HepG2 (cell line): ENCODE measurements around the gene ABCC8. TPM values are rescaled to one million over a fixed set of nuclear protein-coding genes. Genes with fewer than 3 reads are reported as not detected.

Source experiments
- ERF ChIP-seq: IDR thresholded peaks from 2 replicates; pipeline ENCODE4 v1.6.1; 2018; ENCODE audit warnings: missing biosample characterization, missing genetic modification reagents
- GATA4 ChIP-seq: sonication (generic); IDR thresholded peaks from 2 replicates; pipeline ENCODE4 v1.6.1; 2016; ENCODE audit warnings: antibody characterized with exemption, low read depth, borderline replicate concordance
- HHEX ChIP-seq: IDR thresholded peaks from 2 replicates; pipeline ENCODE4 v1.6.1; 2016; ENCODE audit warnings: control low read depth
- KDM1A ChIP-seq: IDR thresholded peaks from 2 replicates; pipeline ENCODE4 v1.6.1; 2016; ENCODE audit warnings: missing compliant biosample characterization
- MED1 ChIP-seq: sonication (generic); formaldehyde crosslinking; IDR thresholded peaks from 2 replicates; pipeline ENCODE4 v1.4.0; 2020; ENCODE audit warnings: missing genetic modification reagents
- PAF1 ChIP-seq: IDR thresholded peaks from 2 replicates; pipeline ENCODE4 v1.6.1; 2016; ENCODE audit warnings: missing genetic modification reagents, missing compliant biosample characterization
- PCBP2 ChIP-seq: fragments of 200-400 bp; formaldehyde crosslinking; optimal IDR thresholded peaks from 2 replicates; pipeline ENCODE3; 2018; ENCODE audit warnings: low read length, low read depth; ENCODE audit not compliant: poor library complexity, severe bottlenecking
- STAG1 ChIP-seq: sonication (generic); formaldehyde crosslinking; IDR thresholded peaks from 2 replicates; pipeline ENCODE4 v1.4.0; 2020; ENCODE audit warnings: missing genetic modification reagents
- ZFP82 ChIP-seq: sonication (generic); formaldehyde crosslinking; IDR thresholded peaks from 2 replicates; pipeline ENCODE4 v1.5.1; 2020; ENCODE audit warnings: mild to moderate bottlenecking, missing genetic modification reagents, borderline replicate concordance
- ZNF225 ChIP-seq: sonication (generic); formaldehyde crosslinking; IDR thresholded peaks from 2 replicates; pipeline ENCODE4 v1.4.0; 2020; ENCODE audit warnings: mild to moderate bottlenecking, missing genetic modification reagents
- ZNF34 ChIP-seq: sonication (generic); formaldehyde crosslinking; IDR thresholded peaks from 2 replicates; pipeline ENCODE4 v1.4.0; 2020; ENCODE audit warnings: mild to moderate bottlenecking, missing genetic modification reagents, borderline replicate concordance
- ZNF350 ChIP-seq: sonication (generic); formaldehyde crosslinking; IDR thresholded peaks from 2 replicates; pipeline ENCODE4 v1.4.0; 2020; ENCODE audit warnings: mild to moderate bottlenecking, low read depth, missing genetic modification reagents, borderline replicate concordance
- ZNF446 ChIP-seq: sonication (generic); formaldehyde crosslinking; IDR thresholded peaks from 2 replicates; pipeline ENCODE4 v1.5.0; 2020; ENCODE audit warnings: mild to moderate bottlenecking, missing genetic modification reagents
- ZNF543 ChIP-seq: sonication (generic); formaldehyde crosslinking; IDR thresholded peaks from 2 replicates; pipeline ENCODE4 v1.4.0; 2020; ENCODE audit warnings: mild to moderate bottlenecking, missing genetic modification reagents
- ZNF563 ChIP-seq: sonication (generic); formaldehyde crosslinking; IDR thresholded peaks from 2 replicates; pipeline ENCODE4 v1.8.0; 2022; ENCODE audit warnings: mild to moderate bottlenecking, moderate library complexity, missing genetic modification reagents
- ZNF569 ChIP-seq: sonication (generic); formaldehyde crosslinking; IDR thresholded peaks from 2 replicates; pipeline ENCODE4 v1.5.0; 2020; ENCODE audit warnings: mild to moderate bottlenecking, missing genetic modification reagents, moderate library complexity, borderline replicate concordance
- ZNF678 ChIP-seq: sonication (generic); formaldehyde crosslinking; IDR thresholded peaks from 2 replicates; pipeline ENCODE4 v1.4.0; 2020; ENCODE audit warnings: mild to moderate bottlenecking, missing genetic modification reagents
- ZNF761 ChIP-seq: sonication (generic); formaldehyde crosslinking; conservative IDR thresholded peaks from 2 replicates; pipeline ENCODE4 v1.4.0; 2020; ENCODE audit warnings: mild to moderate bottlenecking, missing genetic modification reagents
- ZNF768 ChIP-seq: sonication (generic); formaldehyde crosslinking; IDR thresholded peaks from 2 replicates; pipeline ENCODE4 v1.4.0; 2020; ENCODE audit warnings: missing genetic modification reagents
- ZNF775 ChIP-seq: sonication (generic); formaldehyde crosslinking; IDR thresholded peaks from 2 replicates; pipeline ENCODE4 v1.4.0; 2020; ENCODE audit warnings: missing genetic modification reagents, mild to moderate bottlenecking, moderate library complexity, borderline replicate concordance
- ZSCAN29 ChIP-seq: sonication (generic); formaldehyde crosslinking; conservative IDR thresholded peaks from 2 replicates; pipeline ENCODE4 v1.4.0; 2020; ENCODE audit warnings: mild to moderate bottlenecking, missing genetic modification reagents
- polyA plus RNA-seq, 8 experiments: library from polyadenylated mRNA; depleted of rRNA in 3 of 8; stranded (reverse) in 7 of 8; unstranded in 1 of 8; fragments of >200 nt; fragmentation: Illumina TruSeq in 4 of 8; extraction: Trizol in 4 of 8; gene quantifications; 2 replicates each; pipeline versions ENCODE4 v1.2.1 to v1.2.3, GENCODE V29; 2011 to 2016; ENCODE audit warnings: low read depth in 4 of 8, missing spikeins in 1 of 8, mixed read lengths in 1 of 8; ENCODE audit not compliant: insufficient read depth in 1 of 8
- total RNA-seq, 5 experiments: library from RNA; depleted of rRNA; stranded (reverse); fragments of >200 nt; fragmentation: Illumina TruSeq; extraction: Trizol; gene quantifications; 2 replicates each; pipeline ENCODE4 v1.2.3, GENCODE V29; 2016; ENCODE audit warnings: low read depth in 1 of 5
- TF ChIP-seq, protein P1 (sequence below): sonication (generic); formaldehyde crosslinking; IDR thresholded peaks from 2 replicates; pipeline ENCODE4 v1.4.0; 2020; ENCODE audit warnings: mild to moderate bottlenecking, missing genetic modification reagents
- TF ChIP-seq, protein P2 (sequence below): sonication (generic); formaldehyde crosslinking; IDR thresholded peaks from 2 replicates; pipeline ENCODE4 v1.8.1; 2023; ENCODE audit warnings: mild to moderate bottlenecking, missing genetic modification reagents, borderline replicate concordance
- TF ChIP-seq, protein P3 (sequence below): IDR thresholded peaks from 2 replicates; pipeline ENCODE4 v1.6.1; 2016; ENCODE audit warnings: control low read depth
- TF ChIP-seq, protein P4 (sequence below): sonication (generic); formaldehyde crosslinking; IDR thresholded peaks from 2 replicates; pipeline ENCODE4 v1.8.0; 2023; ENCODE audit warnings: mild to moderate bottlenecking, missing genetic modification reagents
- TF ChIP-seq, protein P5 (sequence below): sonication (generic); formaldehyde crosslinking; IDR thresholded peaks from 2 replicates; pipeline ENCODE4 v1.4.0; 2020; ENCODE audit warnings: mild to moderate bottlenecking, missing genetic modification reagents

Gene ABCC8
- total and polyA plus RNA-seq, 2 of the 13 experiments (the other 11 are each of a cell fraction or from before 2014, with no cell fraction given): not detected

DNA sequence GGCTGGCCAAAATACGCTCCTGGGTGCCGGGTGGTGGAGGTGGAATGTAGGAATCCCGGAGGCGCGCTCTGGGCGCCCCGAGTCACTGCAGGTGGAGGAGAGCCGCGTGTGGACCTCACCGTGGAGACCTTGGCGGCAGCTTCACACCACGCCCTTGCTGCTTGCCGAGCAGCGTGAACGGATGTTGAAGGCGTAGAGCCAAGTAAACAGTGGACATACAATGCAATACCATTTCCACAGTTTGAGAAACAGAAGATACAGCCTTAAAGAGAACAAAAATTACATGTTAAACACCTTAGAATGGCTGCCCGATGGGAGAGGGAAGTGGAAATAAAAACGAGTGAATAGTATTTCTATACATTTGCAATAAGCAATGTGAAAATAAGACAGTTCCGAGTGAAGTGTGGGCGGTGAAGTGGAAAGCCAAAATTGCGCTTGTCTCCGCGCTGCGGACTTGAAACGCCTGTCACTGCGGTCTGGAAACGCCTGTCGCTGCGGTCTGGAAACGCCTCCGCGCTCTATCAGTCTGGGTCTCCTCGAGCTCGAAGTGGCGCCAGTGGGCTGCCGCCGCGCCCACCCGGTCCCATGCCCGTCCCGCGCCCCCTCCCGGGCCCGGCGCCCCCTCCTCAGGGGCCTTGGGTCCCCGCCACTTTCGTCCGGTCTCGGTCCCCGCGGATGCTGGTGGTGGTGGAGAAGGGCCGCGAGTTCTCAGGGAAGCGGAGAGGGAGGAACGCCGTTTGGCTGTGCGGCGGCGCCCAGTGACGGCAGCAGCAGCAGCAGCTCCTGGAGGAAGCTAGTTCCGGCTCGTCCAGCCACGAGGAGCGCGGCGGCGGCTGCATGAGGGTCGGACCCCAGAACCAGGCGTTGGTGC, 123.5 kb downstream of the ABCC8 start (continued):
- TF ChIP-seq ZNF34 (CRISPR knock-in tag) (no peak), ERF (CRISPR knock-in tag) (peak; percentile 63; the same call in 1 of the 2 replicates), GATA4 (no peak), ZFP82 (CRISPR knock-in tag) (peak; percentile 84; the same call in 1 of the 2 replicates), ZNF543 (CRISPR knock-in tag) (peak; percentile 42; the same call in 1 of the 2 replicates), ZNF775 (no peak), HHEX (no peak), STAG1 (CRISPR knock-in tag) (no peak), PAF1 (CRISPR knock-in tag) (0 out of 2 replicates have a peak, but pooled peaks have one; percentile 49), ZNF768 (CRISPR knock-in tag) (peak; percentile 85), ZNF761 (peak; percentile 70; the same call in 1 of the 2 replicates), ZNF225 (CRISPR knock-in tag) (peak; percentile 75), MED1 (CRISPR knock-in tag) (peak; percentile 84), ZNF446 (CRISPR knock-in tag) (no peak), ZNF563 (CRISPR knock-in tag) (peak; percentile 79; the same call in 1 of the 2 replicates), KDM1A (CRISPR knock-in tag) (peak; percentile 12; the same call in 1 of the 2 replicates), ZNF569 (CRISPR knock-in tag) (peak; percentile 58; the same call in 1 of the 2 replicates), ZSCAN29 (CRISPR knock-in tag) (0 out of 2 replicates have a peak, but pooled peaks have one; percentile 70), ZNF678 (no peak), PCBP2 (no peak), ZNF350 (CRISPR knock-in tag) (peak; percentile 54)
- TF ChIP-seq, protein P1, sequence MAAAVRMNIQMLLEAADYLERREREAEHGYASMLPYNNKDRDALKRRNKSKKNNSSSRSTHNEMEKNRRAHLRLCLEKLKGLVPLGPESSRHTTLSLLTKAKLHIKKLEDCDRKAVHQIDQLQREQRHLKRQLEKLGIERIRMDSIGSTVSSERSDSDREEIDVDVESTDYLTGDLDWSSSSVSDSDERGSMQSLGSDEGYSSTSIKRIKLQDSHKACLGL (CRISPR knock-in tag): peak; percentile 90
- TF ChIP-seq, protein P2, sequence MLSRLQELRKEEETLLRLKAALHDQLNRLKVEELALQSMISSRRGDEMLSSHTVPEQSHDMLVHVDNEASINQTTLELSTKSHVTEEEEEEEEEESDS: no peak
- TF ChIP-seq, protein P3, sequence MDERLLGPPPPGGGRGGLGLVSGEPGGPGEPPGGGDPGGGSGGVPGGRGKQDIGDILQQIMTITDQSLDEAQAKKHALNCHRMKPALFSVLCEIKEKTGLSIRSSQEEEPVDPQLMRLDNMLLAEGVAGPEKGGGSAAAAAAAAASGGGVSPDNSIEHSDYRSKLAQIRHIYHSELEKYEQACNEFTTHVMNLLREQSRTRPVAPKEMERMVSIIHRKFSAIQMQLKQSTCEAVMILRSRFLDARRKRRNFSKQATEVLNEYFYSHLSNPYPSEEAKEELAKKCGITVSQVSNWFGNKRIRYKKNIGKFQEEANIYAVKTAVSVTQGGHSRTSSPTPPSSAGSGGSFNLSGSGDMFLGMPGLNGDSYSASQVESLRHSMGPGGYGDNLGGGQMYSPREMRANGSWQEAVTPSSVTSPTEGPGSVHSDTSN (CRISPR knock-in tag): no peak
- TF ChIP-seq, protein P4, sequence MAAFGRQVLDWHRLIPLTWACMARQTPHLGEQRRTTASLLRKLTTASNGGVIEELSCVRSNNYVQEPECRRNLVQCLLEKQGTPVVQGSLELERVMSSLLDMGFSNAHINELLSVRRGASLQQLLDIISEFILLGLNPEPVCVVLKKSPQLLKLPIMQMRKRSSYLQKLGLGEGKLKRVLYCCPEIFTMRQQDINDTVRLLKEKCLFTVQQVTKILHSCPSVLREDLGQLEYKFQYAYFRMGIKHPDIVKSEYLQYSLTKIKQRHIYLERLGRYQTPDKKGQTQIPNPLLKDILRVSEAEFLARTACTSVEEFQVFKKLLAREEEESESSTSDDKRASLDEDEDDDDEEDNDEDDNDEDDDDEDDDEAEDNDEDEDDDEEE (CRISPR knock-in tag): no peak
- TF ChIP-seq, protein P5, sequence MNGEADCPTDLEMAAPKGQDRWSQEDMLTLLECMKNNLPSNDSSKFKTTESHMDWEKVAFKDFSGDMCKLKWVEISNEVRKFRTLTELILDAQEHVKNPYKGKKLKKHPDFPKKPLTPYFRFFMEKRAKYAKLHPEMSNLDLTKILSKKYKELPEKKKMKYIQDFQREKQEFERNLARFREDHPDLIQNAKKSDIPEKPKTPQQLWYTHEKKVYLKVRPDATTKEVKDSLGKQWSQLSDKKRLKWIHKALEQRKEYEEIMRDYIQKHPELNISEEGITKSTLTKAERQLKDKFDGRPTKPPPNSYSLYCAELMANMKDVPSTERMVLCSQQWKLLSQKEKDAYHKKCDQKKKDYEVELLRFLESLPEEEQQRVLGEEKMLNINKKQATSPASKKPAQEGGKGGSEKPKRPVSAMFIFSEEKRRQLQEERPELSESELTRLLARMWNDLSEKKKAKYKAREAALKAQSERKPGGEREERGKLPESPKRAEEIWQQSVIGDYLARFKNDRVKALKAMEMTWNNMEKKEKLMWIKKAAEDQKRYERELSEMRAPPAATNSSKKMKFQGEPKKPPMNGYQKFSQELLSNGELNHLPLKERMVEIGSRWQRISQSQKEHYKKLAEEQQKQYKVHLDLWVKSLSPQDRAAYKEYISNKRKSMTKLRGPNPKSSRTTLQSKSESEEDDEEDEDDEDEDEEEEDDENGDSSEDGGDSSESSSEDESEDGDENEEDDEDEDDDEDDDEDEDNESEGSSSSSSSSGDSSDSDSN: peak; percentile 96
